Pancreas (tissue), 10 donors: ENCODE measurements around the gene EXOG. TPM values are rescaled to one million over a fixed set of nuclear protein-coding genes. Genes with fewer than 3 reads are reported as not detected.

Experiments
- ATAC-seq, 4 donors: fragments of 200-7000 bp; cut with Tn5 transposase; one replicate each; pipeline versions ENCODE4 v1.8.0 to v1.9.1; 2020; ENCODE audit warnings: mild to moderate bottlenecking in 4 of 4, moderate library complexity in 4 of 4
- DNase-seq, 6 donors: peaks; one replicate each; pipeline ENCODE4 v3.0.0-alpha.2; 2020
- FAIRE-seq: peaks from 2 replicates; lab custom pipeline; 2012; peaks lifted over from hg19 to GRCh38; lab: Jason Lieb, UNC
- H3K27ac ChIP-seq, 4 donors: fragments of 200-600 bp; sonication (generic); 1 replicate in 3 of 4; 2 replicates in 1 of 4; pipeline versions ENCODE4 v1.5.0 to v1.8.0; 2020
- H3K27me3 ChIP-seq, 4 donors: fragments of 200-600 bp; one replicate each; pipeline ENCODE4 v1.8.0; 2021
- H3K36me3 ChIP-seq, 3 donors: fragments of 200-600 bp; sonication (generic) in 1 of 3; one replicate each; pipeline versions ENCODE4 v1.5.0 to v1.8.0; 2020 to 2021
- H3K4me1 ChIP-seq, 3 donors: fragments of 200-600 bp; one replicate each; pipeline ENCODE4 v1.8.0; 2021
- H3K4me3 ChIP-seq, 4 donors: fragments of 200-600 bp; sonication (generic) in 2 of 4; one replicate each; pipeline versions ENCODE4 v1.5.0 to v1.8.0; 2020 to 2021
- H3K9me3 ChIP-seq, 4 donors: fragments of 200-600 bp; one replicate each; pipeline ENCODE4 v1.8.0; 2021
- CTCF ChIP-seq, 4 donors: fragments of 200-600 bp; sonication (generic) in 3 of 4; IDR thresholded peaks; one replicate each; pipeline versions ENCODE4 v1.5.0 to v1.8.0; 2021; ENCODE audit warnings: antibody characterized with exemption in 4 of 4
- whole genome bisulfite sequencing, 2 donors: extraction: QIAGEN DNeasy Blood & Tissue Kit; methylation state at CpG; one replicate each; pipeline ENCODE4 v1.1.7; 2013; 5-methylcytosine and 5-hydroxymethylcytosine counted together
- intact Hi-C, 3 donors: fragments of 100-400 bp; cut with DNase I; formaldehyde crosslinking; loops; one replicate each; pipeline versions ENCODE4 v1.11.1 to v1.14.2; 2022
- polyA plus RNA-seq, 2 donors: library from polyadenylated mRNA; stranded (reverse); fragments of 200-250 nt; gene quantifications; one replicate each; pipeline ENCODE4 v1.2.3, GENCODE V29; 2013
- total RNA-seq, 6 donors: library from RNA; stranded (reverse); fragmentation: NEBNext Ultra II Directional in 4 of 6; extraction: Animal tissue kit (Norgen Biotek cat#: 25700) in 4 of 6; gene quantifications; one replicate each; pipeline versions ENCODE4 v1.2.1 to v1.2.4, GENCODE V29; 2021 to 2023
- donor health status: healthy with polysubstance abuse.
- donor health status: DM: no; HTN: no; CAD: no; lungs with moderate emphysema.
- donor health status: DM: no; HTN: no; CAD: no.
- donor health status: control.
- donor health status: control.
- donor health status: Bipolar disorder and iron deficiency.
- donor health status: DM: yes; HTN: yes; CAD: no.
- donor health status: DM: no; HTN: no; CAD: no.
- donor health status: DM: no; HTN: no; CAD: no.
- donor health status: DM: yes; HTN: yes; CAD: no.

The EXOG gene
- total and polyA plus RNA-seq, 8 donors, result 3.7 to 10.3 (median 4.6) TPM

GRCh38 chr3:38480093-38480445 is 16.1 kb upstream of the EXOG start:
- H3K27me3 ChIP-seq, result no peaks in the 10 kb centered on the region
- 56 to 57% methylated on average over 3 of the region's 3 CpGs for WGBS, 2 donors
- no peak for FAIRE-seq
- no peak for DNase-seq
- no peak for ATAC-seq
- no peak overlapping the region for H3K27ac ChIP-seq
- H3K4me1 ChIP-seq, result no peaks in the 10 kb centered on the region
- H3K36me3 ChIP-seq, result peaks cover 0 to 28% (median 15%) of the 10 kb centered on the region in 3 donors
- intact Hi-C loops, result loop anchor here in 1 of 3 donors (10.0 kb wide), 1 partner anchor 365 kb away; no protein-coding TSS in a partner anchor
- no peaks in the 10 kb centered on the region for H3K9me3 ChIP-seq
- no peak overlapping the region for H3K4me3 ChIP-seq
- TF ChIP-seq CTCF (IDR thresholded peaks at IDR 0.05), result peak in 2 of 4 donors; percentile 10 to 16

DNA sequence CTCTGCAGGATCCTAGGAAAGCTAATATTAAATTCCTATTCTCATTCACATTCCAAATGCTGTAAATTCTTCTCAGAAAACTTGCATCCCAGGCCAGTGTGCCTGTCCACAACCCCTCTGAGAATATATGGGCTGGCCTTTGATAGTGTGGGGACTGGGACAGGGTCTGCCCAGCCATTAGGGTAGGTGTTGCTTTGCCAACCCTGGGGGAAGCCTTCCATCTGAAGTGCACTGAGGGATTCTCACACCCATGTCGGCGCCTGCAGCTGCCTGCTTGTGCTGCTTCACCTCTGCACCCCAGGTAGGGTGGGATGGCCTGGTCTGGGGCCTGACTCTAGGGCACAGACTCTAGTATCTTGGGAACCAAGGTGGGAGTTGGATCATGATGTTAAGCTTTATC is 15.2 kb upstream of the EXOG start:
- no peak for TF ChIP-seq CTCF (IDR thresholded peaks at IDR 0.05)
- H3K4me3 ChIP-seq, result no peak overlapping the region
- no peaks in the 10 kb centered on the region for H3K4me1 ChIP-seq
- peaks cover 0 to 28% (median 15%) of the 10 kb centered on the region in 3 donors for H3K36me3 ChIP-seq
- WGBS, 2 donors, result 86 to 87% methylated on average over 2 of the region's 2 CpGs
- DNase-seq, result no peak
- no peaks in the 10 kb centered on the region for H3K27me3 ChIP-seq
- intact Hi-C loops, result loop anchor here in 1 of 3 donors (10.0 kb wide), 1 partner anchor 366 kb away; no protein-coding TSS in a partner anchor
- no peaks in the 10 kb centered on the region for H3K9me3 ChIP-seq
- FAIRE-seq, result no peak
- H3K27ac ChIP-seq, result no peak overlapping the region
- no peak for ATAC-seq

GRCh38 chr3:38482951-38483350 is 13.2 kb upstream of the EXOG start:
- no peak for ATAC-seq
- TF ChIP-seq CTCF (IDR thresholded peaks at IDR 0.05), result no peak
- peaks cover 0 to 28% (median 15%) of the 10 kb centered on the region in 3 donors for H3K36me3 ChIP-seq

DNA sequence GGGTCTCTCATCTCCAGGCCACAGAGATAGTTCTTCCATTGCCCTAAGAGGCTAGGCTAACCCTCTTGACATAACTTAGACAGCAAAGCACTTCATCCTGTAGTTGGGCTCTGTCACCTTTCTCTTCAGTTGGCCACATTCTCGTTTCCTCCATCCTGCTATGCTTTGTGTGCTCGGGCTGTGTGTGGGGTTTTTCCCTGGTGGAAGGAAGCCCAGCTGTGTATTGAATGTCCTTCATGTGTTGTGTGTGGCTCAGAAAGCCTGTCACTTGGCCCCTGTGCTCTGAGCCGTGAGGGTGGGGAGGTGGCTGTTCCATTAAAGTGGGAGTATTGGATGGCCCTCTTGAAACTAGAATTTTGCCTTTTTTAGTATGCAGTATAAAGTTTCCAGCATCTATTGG is 8.8 kb upstream of the EXOG start:
- ATAC-seq (peak in 1 of 4 donors; percentile 30), FAIRE-seq (no peak), DNase-seq (no peak)
- intact Hi-C loops, result loop anchor here in 1 of 3 donors (10.0 kb wide), 1 partner anchor 373 kb away; no protein-coding TSS in a partner anchor
- Histone ChIP-seq H3K4me3 (no peak overlapping the region), H3K4me1 (peaks cover 0 to 11% (median 0%) of the 10 kb centered on the region in 3 donors), H3K27ac (no peak overlapping the region), H3K36me3 (peaks cover 0 to 16% (median 5%) of the 10 kb centered on the region in 3 donors), H3K27me3 (no peaks in the 10 kb centered on the region), H3K9me3 (no peaks in the 10 kb centered on the region)
- WGBS, 2 donors, result 47 to 52% methylated on average over 3 of the region's 3 CpGs
- TF ChIP-seq CTCF (IDR thresholded peaks at IDR 0.05), result no peak

More at GRCh38 chr3:38482951-38483350, 13.2 kb upstream of the EXOG start:
- Histone ChIP-seq H3K27ac (no peak overlapping the region), H3K9me3 (no peaks in the 10 kb centered on the region), H3K4me3 (no peak overlapping the region), H3K4me1 (no peaks in the 10 kb centered on the region), H3K27me3 (no peaks in the 10 kb centered on the region)
- WGBS, 2 donors, result 83 to 94% methylated on average over 10 of the region's 10 CpGs
- FAIRE-seq, result no peak
- intact Hi-C loops, result loop anchor here in 1 of 3 donors (10.0 kb wide), 1 partner anchor 368 kb away; no protein-coding TSS in a partner anchor
- DNase-seq, result no peak

GRCh38 chr3:38488949-38489348 is 7.2 kb upstream of the EXOG start:
- no peaks in the 10 kb centered on the region for H3K9me3 ChIP-seq
- H3K27me3 ChIP-seq, result no peaks in the 10 kb centered on the region
- ATAC-seq, result peak; percentile 52 to 78 (median 60)
- WGBS, 2 donors, result 45 to 47% methylated on average over 2 of the region's 2 CpGs
- DNase-seq, result no peak
- TF ChIP-seq CTCF (IDR thresholded peaks at IDR 0.05), result no peak
- intact Hi-C loops, result loop anchor here in 1 of 3 donors (10.0 kb wide), 1 partner anchor 374 kb away; no protein-coding TSS in a partner anchor
- no peaks in the 10 kb centered on the region for H3K36me3 ChIP-seq
- H3K4me3 ChIP-seq, result no peak overlapping the region
- H3K4me1 ChIP-seq, result peaks cover 0 to 11% (median 0%) of the 10 kb centered on the region in 3 donors
- no peak for FAIRE-seq
- no peak overlapping the region for H3K27ac ChIP-seq
